Common myeloid progenitor, CD34-positive (primary cell): ENCODE results near the gene NRTN.

ENCODE experiments used
- CTCF ChIA-PET: fragments of 350-600 bp; sonication (Branson Sonifier 250); formaldehyde crosslinking; loops from one replicate; lab custom pipeline; 2021; ENCODE audit warnings: antibody characterized with exemption; lab: Charles Lee
- POLR2A ChIA-PET: fragments of 350-600 bp; sonication (Branson Sonifier 250); formaldehyde crosslinking; loops from one replicate; lab custom pipeline; 2021; ENCODE audit warnings: antibody characterized with exemption; lab: Charles Lee
- DNase-seq, 3 donors: peaks; one replicate each; pipeline versions ENCODE4 v3.0.0 to v3.0.0-alpha.2; 2013
- H3K27ac ChIP-seq, 2 experiments: 1 replicate in 1 of 2; 2 replicates in 1 of 2; pipeline ENCODE4 v1.7.0; 2013; ENCODE audit warnings: inconsistent platforms in 2 of 2, low read length in 2 of 2, mild to moderate bottlenecking in 2 of 2, low read depth in 1 of 2, moderate library complexity in 1 of 2; ENCODE audit not compliant: severe bottlenecking in 2 of 2, insufficient read depth in 1 of 2, poor library complexity in 1 of 2
- H3K27me3 ChIP-seq, 5 experiments: replicated peaks in 2 of 5; 1 replicate in 3 of 5; 2 replicates in 2 of 5; pipeline versions ENCODE4 v1.6.1 to v1.7.0; 2013; ENCODE audit warnings: low read length in 4 of 5, mild to moderate bottlenecking in 2 of 5, moderate library complexity in 2 of 5, inconsistent platforms in 1 of 5; ENCODE audit not compliant: insufficient read depth in 5 of 5, control insufficient read depth in 4 of 5
- H3K36me3 ChIP-seq, 4 experiments: 1 replicate in 2 of 4; 2 replicates in 2 of 4; pipeline versions ENCODE4 v1.6.1 to v1.7.0; 2013; ENCODE audit warnings: low read length in 3 of 4, control low read depth in 1 of 4, mild to moderate bottlenecking in 1 of 4; ENCODE audit not compliant: control insufficient read depth in 4 of 4, insufficient read depth in 4 of 4
- H3K4me1 ChIP-seq, 4 experiments: 1 replicate in 3 of 4; 2 replicates in 1 of 4; pipeline versions ENCODE4 v1.6.1 to v1.7.1; 2013; ENCODE audit warnings: low read length in 3 of 4, mild to moderate bottlenecking in 3 of 4, control low read depth in 1 of 4, inconsistent platforms in 1 of 4, moderate library complexity in 1 of 4; ENCODE audit not compliant: control insufficient read depth in 4 of 4, insufficient read depth in 4 of 4; ENCODE audit errors: control extremely low read depth in 1 of 4
- H3K4me3 ChIP-seq, 7 experiments: 1 replicate in 4 of 7; 2 replicates in 3 of 7; pipeline versions ENCODE4 v1.5.1 to v1.7.0; 2013; ENCODE audit warnings: mild to moderate bottlenecking in 7 of 7, low read length in 6 of 7, moderate library complexity in 6 of 7, inconsistent platforms in 2 of 7, low read depth in 2 of 7, control low read depth in 1 of 7; ENCODE audit not compliant: insufficient read depth in 4 of 7, control insufficient read depth in 1 of 7; ENCODE audit errors: extremely low read depth in 1 of 7
- H3K9me3 ChIP-seq, 5 experiments: 1 replicate in 4 of 5; 2 replicates in 1 of 5; pipeline versions ENCODE4 v1.6.1 to v1.7.1; 2013; ENCODE audit warnings: low read length in 4 of 5, mild to moderate bottlenecking in 2 of 5, inconsistent platforms in 1 of 5, low read depth in 1 of 5, moderate library complexity in 1 of 5; ENCODE audit not compliant: control insufficient read depth in 4 of 5, insufficient read depth in 2 of 5; ENCODE audit errors: control extremely low read depth in 1 of 5
- WGBS: methylation state at CpG from one replicate; pipeline ENCODE4 v1.1.5; 2013; ENCODE audit not compliant: insufficient coverage; 5-methylcytosine and 5-hydroxymethylcytosine counted together

The NRTN gene

DNA sequence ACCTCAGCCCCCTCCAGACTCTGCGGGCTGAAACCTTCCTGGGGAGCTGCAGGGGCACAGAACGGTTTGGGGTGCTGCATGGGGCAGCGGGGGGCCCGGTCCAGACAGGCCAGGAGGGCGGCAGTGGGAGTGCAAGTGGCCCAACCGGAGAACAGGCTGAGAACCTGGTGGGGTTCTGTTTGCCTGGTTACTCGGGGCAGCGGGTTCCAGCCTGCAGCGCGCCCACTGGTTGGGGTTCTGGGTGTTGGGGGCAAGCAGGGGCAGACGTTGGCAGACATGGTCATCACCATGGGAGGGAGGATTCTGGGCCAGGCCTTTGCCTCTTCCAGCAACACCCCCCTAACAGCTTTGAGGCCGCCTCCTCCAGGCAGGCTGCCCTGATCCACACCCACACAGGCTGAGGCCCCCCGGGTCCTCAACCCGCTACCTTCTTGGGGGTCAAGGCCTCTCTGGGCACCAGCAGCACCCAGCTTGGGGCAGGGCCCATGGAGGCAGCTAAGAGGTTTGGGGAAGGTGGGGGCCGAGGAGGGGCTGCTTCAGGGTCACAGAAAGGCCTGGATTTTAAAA lies 20.2 kb upstream of the NRTN start, which contains the start of gene PRR22:
TSS of gene PRR22 (minus strand) at position 166 of the 567 bp plus-strand sequence. CDS start at position 80, 86 bp downstream.
- H3K27me3 ChIP-seq = no peaks in the 10 kb centered on the region
- H3K36me3 ChIP-seq = peaks cover 2 to 59% (median 38%) of the 10 kb centered on the region in 4 experiments
- H3K27ac ChIP-seq = no peak within 1 kb of the TSS
- POLR2A ChIA-PET = no interaction called here
- no peak for DNase-seq
- no peak within 1 kb of the TSS for H3K4me3 ChIP-seq
- no peaks in the 10 kb centered on the region for H3K4me1 ChIP-seq
- H3K9me3 ChIP-seq = no peaks in the 10 kb centered on the region
- CTCF ChIA-PET = no interaction called here
- 97% methylated on average over 10 of the region's 15 CpGs for WGBS

- Histone ChIP-seq H3K9me3 (no peaks in the 10 kb centered on the region), H3K27me3 (no peaks in the 10 kb centered on the region), H3K4me1 (peaks cover 3 to 7% (median 6%) of the 10 kb centered on the region in 4 experiments), H3K36me3 (peaks cover 4 to 62% (median 42%) of the 10 kb centered on the region in 4 experiments), H3K27ac (no peak overlapping the region), H3K4me3 (no peak overlapping the region)
- POLR2A ChIA-PET = no interaction called here
- CTCF ChIA-PET = no interaction called here
- no peak for DNase-seq
- 93% methylated on average over 36 of the region's 37 CpGs for WGBS
These were observed 19.4 kb upstream of the NRTN start for GRCh38 chr19:5785423-5785822.

DNA sequence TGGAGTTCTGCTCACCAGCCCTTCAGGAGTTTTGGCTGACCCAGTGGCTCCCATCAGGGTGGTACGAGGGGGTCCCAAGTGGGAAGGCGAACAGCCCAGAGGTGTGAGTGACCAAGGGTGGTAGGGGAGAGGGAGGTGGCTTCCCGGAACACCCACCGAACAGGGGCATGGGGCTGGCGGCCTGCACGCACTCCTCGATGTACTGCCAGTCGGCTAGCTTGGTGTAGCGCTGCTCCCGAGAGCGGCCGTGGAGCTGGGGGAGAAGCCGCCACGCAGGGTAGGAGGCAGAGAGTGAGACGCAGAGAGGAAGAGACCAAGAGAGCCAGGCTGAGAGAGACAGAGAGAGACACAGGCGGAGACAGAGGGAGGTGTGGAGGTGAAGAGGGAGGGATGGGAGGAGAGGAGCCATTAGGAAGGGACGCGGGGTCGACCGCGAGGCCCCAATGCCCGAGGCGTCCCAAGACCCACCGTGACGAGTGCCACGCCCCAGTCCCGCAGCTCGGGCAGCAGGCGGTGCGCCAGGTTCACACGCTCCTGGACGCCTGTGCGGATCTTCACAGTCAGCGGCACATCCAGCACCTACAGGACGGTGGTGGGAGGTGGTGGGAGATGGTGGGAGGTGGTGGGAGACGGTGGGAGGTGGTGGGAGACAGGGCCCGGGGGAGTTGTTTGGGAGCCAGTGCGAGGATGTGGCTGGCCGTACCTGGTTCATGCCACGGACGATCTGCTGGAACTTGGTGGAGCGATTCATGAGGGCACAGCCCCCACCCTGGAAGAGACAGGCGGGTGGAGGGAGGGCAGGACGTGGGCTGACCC lies 18.1 kb upstream of the NRTN start:
- Histone ChIP-seq H3K27me3 (no peaks in the 10 kb centered on the region), H3K27ac (no peak overlapping the region), H3K9me3 (no peaks in the 10 kb centered on the region), H3K4me1 (peaks cover 3 to 14% (median 10%) of the 10 kb centered on the region in 4 experiments), H3K4me3 (no peak overlapping the region), H3K36me3 (peaks cover 4 to 62% (median 42%) of the 10 kb centered on the region in 4 experiments)
- ChIA-PET POLR2A (no interaction called here), CTCF (no interaction called here)
- no peak for DNase-seq
- 93% methylated on average over 40 of the region's 44 CpGs for WGBS

DNA sequence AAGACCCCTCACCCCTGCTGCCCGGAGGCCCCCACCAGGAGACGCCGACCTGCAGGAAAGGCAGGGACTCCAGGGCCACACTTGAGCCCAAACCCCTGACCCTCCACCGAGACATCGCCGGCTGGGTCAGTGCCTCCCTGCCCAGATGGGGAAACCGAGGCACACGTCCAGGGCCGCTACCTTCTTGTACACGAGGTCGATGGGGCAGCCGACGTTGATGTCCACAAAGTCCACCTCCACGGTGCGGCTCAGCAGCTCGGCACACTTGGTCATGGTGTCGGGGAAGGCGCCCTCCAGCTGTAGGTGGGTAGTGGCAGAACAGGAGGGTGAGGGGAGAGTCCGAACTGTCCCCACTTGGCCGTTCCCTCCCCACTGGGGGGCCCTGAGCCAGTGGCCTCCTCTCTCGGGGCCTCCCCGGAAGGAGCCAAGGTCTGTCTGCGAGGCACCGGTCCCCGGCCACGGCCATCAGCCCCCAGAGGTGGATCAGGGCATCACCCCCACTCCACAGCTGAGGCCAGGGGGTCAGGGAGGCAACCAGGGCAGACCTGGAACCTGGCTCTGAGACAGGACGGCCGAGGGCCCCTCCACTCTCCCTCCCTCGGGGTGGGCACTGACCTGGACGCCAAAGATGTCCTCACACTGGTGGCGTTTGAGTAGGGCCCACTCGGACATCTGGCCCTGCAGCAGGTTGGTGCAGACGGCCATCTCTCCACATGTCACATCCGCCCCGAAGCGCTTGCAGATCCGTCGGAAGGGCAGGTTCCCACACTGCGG lies 17.3 kb upstream of the NRTN start:
- ChIA-PET POLR2A (no interaction called here), CTCF (no interaction called here)
- Histone ChIP-seq H3K27ac (no peak overlapping the region), H3K36me3 (peaks cover 4 to 62% (median 42%) of the 10 kb centered on the region in 4 experiments), H3K9me3 (no peaks in the 10 kb centered on the region), H3K4me3 (no peak overlapping the region), H3K27me3 (no peaks in the 10 kb centered on the region), H3K4me1 (peaks cover 3 to 14% (median 10%) of the 10 kb centered on the region in 4 experiments)
- 94% methylated on average over 33 of the region's 39 CpGs for WGBS
- no peak for DNase-seq

- H3K9me3 ChIP-seq = no peaks in the 10 kb centered on the region
- no peak overlapping the region for H3K27ac ChIP-seq
- DNase-seq = no peak
- 100% methylated on average over 2 of the region's 5 CpGs for WGBS
- H3K4me1 ChIP-seq = peaks cover 3 to 14% (median 10%) of the 10 kb centered on the region in 4 experiments
- no peaks in the 10 kb centered on the region for H3K27me3 ChIP-seq
- ChIA-PET POLR2A (interaction anchor here (0.9 kb wide), 1 partner anchor 68 kb away, joined by 4 read pairs; the partner anchor contains the start of gene CATSPERD), CTCF (no interaction called here)
- H3K36me3 ChIP-seq = peaks cover 4 to 60% (median 42%) of the 10 kb centered on the region in 4 experiments
- no peak overlapping the region for H3K4me3 ChIP-seq
These were observed 16.4 kb upstream of the NRTN start for GRCh38 chr19:5788422-5788821.

GRCh38 chr19:5789351-5789761 lies 15.5 kb upstream of the NRTN start:
- Histone ChIP-seq H3K9me3 (no peaks in the 10 kb centered on the region), H3K27ac (no peak overlapping the region), H3K36me3 (peaks cover 4 to 57% (median 36%) of the 10 kb centered on the region in 4 experiments), H3K4me3 (no peak overlapping the region), H3K4me1 (peaks cover 3 to 14% (median 10%) of the 10 kb centered on the region in 4 experiments), H3K27me3 (no peaks in the 10 kb centered on the region)
- ChIA-PET POLR2A (interaction anchor here (0.9 kb wide), 1 partner anchor 69 kb away, joined by 4 read pairs; the partner anchor contains the start of gene CATSPERD), CTCF (interaction anchor here (1.3 to 2.9 kb wide), 2 partner anchors 15 to 16 kb away, joined by 4 to 9 read pairs; no protein-coding TSS in a partner anchor)
- no peak for DNase-seq
- 97% methylated on average over 35 of the region's 39 CpGs for WGBS
